ENCODE measurements around the gene AQP2.

The AQP2 gene

DNA sequence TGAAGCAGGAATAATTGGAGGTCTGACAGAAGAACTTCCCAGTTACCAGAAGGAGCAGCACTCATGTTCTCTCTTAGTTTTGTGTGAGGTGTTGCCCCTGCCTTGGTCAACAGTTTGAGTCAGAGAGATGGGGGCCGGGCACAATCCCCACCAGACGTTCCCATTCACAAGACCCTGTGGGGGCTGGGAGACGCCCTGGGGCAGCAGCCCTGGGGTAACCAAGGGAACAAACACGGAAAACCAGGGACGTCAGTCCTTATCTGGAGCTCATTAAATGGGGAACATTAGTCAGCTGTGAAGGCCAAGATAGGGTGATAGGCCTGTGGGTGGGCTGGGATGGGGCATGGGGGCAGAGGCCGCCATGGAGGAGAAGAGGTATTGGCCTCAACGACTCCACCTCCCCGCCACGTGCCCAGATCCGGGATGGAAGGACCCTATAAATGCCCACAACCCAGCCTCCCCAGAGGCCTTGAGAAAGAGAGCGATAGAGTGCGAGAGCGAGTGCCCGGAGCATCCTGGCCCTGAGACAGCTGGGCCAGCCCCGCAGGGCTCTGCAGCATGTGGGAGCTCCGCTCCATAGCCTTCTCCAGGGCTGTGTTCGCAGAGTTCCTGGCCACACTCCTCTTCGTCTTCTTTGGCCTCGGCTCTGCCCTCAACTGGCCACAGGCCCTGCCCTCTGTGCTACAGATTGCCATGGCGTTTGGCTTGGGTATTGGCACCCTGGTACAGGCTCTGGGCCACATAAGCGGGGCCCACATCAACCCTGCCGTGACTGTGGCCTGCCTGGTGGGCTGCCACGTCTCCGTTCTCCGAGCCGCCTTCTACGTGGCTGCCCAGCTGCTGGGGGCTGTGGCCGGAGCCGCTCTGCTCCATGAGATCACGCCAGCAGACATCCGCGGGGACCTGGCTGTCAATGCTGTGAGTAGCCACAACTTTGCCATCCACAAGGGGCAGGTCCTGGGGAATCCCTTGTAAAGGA is at the start of gene AQP2:
Gene AQP2, plus strand, starts transcription at position 465 of the 979 bp plus-strand sequence. Its CDS starts 94 bp downstream, at position 559.
- DNase-seq, result no peak

DNA sequence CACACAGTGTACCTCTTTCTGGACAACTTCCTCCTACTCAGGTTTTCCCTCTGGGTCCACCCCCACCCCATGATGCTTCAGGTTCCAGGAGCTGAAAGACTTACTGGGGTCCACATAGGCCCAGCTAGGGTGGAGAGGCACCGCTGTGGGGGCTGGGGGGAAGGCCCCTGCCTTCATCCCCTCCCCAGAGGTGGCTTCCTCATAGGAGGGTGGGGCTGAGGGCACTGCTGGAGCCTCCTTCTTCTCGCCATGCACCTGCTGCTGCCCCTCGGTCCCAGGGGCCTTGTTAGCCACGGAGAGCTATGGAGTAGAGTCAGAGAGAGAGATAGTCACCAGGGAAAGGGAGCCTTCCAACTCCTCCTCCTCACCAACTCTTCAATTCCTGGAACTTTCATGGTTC is 49.5 kb upstream of the AQP2 start:
- no peak for DNase-seq

DNA sequence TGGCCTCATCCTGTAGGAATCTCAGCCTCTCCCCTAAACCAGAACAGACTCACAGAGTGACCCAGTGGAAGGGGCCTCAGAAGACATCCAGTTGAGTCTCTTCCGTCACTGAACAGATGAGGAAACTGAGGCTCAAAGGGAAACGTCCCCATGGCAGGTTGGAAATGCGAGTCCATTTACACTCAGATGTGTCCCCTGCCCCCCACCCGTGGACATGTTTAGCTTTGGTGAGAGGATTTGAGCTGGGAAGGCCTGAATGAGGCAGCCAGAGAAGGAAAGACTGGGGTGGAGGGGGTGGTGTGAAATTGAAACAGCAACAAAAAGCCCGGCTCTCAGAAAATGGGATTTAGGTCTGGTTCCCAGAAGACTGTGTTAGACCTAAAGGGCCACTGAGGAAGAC is 48.6 kb upstream of the AQP2 start:
- no peak for DNase-seq

DNA sequence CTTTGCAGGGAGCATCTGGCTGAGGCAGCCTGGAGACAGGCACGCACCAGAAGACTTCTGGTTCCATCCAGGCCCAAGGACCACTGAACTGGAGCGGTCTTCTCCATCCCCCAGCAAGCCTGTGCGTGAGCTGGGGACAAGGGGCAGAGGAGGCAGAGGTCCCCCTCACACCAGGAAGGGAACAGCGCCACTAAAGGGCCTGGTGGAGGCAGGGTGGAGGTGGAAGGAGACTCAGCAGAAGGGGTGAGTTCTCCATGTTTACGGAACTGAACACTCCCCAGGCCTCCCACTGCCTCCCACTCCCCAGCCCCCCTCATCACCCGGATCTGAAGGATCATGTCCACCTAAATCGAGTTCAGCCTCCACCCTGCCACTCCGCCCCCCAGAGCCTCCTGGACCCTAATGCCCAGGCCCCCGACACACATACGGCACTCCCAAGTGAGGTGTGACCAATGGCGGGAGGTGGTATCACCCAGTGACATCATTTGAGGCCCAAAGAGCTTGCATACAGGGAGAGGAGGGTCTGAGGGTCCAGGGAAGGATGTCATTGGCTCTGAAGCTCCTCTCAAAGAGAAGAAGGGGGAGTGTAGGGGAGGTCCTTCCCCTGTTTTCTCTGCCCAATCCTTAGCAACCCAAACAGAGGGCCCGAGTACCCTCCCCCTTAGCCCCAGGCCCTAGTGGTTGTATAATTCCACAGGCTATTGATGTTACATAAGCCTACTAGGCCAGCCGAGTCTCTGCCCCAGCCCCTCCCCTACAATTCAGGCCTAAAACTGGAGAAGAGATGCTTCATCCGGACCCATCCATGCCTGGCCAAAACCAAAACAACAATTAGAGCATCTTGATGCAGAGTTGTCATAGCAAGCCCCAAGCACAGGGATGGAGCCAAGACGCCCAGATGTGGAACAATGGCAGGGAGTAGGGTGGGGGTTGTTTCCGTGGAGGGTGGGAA is 47.9 kb upstream of the AQP2 start:
- DNase-seq, result no peak

DNA sequence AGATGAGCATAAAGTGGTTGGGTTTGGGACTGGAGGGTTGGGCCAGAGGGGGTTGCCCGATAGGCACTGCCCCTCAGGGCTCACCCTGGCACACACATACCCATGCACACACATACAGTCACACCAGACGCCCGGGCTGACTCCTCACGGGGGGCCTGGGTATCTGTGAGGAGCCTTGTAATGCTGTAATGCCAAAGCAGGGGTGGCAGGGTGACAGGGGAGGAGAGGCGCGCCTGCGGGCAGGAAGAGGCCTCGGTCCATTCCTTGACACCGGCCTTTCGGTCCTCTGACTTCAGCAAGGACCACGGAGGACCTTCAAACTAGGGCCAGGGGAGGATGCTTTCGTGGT is 47.2 kb upstream of the AQP2 start:
- DNase-seq, result no peak

GRCh38 chr12:49903700-49904423 is 46.7 kb upstream of the AQP2 start, which contains the start of gene FAIM2:
Gene FAIM2, minus strand, starts transcription at chr12:49903900. Its CDS starts 108 bp downstream, at chr12:49903792.
- no peak for DNase-seq

GRCh38 chr12:49904601-49905000 is 45.9 kb upstream of the AQP2 start:
- no peak for DNase-seq

GRCh38 chr12:49905718-49906314 is 44.7 kb upstream of the AQP2 start:
- DNase-seq, result no peak

GRCh38 chr12:49907352-49907751 is 43.2 kb upstream of the AQP2 start:
- no peak for DNase-seq

DNA sequence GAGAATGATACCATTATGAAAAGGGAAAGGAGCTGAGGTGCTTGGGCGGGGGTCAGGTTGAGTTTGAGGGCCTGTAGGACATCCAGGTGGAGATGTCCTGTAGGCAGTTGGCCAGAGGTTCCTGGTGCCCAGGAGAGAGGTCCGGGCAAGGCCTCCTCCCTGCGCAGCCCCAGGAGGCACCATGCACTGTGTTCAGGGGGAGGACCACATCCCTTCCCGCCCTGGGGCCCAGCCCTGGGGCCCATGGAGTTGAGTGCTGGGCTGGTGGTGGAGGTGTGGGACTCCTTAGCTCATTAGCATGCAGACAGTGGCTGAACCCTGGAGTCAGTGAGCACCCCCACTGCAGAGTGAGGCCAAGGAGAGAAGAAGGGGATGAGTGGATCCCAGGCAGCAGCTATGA is 41.2 kb upstream of the AQP2 start:
- DNase-seq, result no peak

DNA sequence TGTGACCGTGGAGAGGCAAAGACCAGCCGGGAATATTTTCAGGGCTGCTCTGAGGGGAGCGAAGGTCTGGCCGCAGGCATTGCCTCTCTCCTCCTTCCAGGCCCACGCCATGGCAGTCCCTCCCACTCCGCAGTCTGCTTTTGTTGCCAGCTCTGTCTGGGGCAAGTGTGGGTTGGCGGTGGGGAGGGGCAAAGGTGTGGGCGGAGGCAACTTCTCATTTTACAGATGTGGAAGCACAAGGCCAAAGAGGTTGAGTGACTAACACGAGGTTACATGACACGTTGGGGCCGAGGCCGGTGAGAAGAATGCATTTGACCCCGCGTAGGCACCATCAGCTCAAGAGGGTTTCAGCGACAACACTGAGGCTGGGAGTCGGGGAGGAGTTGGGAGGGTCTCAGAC is 40.7 kb upstream of the AQP2 start:
- DNase-seq, result no peak

- DNase-seq, result no peak
Observed at GRCh38 chr12:49910331-49911212, 40.0 kb upstream of the AQP2 start.

GRCh38 chr12:49911213-49911605 is 39.3 kb upstream of the AQP2 start:
- DNase-seq, result no peak

GRCh38 chr12:49912345-49913255 is 37.9 kb upstream of the AQP2 start:
- no peak for DNase-seq

DNA sequence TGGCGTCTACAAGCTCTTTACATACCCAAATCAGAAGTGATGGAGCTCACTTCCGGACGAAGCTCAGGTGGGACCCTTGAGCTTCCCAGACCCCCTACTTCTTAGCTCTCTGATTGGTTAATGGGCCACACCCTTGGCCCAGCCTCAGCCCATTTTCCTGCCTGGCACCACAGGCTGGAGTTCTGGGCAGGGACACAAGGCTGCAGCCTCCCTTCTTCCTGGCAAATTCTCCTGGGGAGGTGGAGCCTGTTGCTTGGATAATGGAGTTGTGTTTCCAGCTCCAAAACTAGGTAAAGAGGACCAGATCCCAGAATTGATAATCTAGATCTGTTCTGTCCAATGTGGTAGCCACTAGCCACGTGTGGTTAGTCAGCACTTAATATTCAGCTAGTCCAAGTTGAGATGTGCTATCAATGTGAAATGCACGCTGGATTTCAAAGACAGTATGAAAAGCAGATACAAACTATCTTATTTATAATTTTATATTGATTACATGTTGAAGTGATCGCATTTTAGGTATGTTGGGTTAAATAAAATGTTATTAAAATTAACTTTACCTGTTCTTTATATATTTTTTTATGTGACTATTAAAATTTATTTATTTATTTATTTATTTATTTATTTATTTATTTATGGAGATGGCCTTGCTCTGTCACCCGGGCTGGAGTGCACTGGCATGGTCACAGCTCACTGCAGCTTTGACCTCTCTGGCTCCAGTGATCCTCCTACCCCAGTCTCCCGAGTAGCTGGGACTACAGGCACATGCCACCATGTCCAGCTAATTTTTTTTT is 34.2 kb upstream of the AQP2 start:
- DNase-seq, result no peak

- no peak for DNase-seq
Observed at GRCh38 chr12:49917166-49917787, 33.3 kb upstream of the AQP2 start.

- no peak for DNase-seq
Observed at GRCh38 chr12:49917788-49918173, 32.8 kb upstream of the AQP2 start.

DNA sequence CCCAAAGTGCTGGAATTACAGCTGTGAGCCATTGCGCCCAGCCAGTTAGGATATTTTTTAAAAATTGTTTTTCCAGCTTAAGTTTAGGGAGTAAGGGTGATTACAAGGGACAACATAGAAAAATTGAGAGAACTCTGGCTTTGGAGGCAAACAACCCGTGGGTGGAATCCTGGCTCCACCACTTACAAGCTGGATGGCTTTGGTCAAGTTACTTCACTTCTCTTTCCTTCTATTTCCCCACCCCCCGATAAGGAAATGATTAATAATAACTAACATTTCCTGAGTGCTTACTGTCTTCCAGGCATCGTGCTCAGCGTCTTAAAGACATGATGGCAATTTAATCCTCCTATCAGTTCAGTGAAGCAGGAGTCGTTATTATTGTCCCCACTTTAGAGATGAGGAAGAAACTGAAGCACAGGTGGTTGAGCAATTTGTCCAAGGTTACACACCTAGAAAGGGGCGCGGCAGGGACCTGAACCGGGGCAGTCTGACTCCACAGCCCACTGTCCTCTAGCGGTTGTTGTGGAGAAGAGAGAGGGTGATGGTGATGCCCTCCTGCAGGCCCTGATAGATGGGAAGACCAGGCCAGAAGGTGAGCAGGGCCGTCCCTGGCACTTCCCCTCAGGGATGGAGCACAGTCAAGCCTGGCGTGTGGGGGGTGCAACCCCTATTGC is 30.2 kb upstream of the AQP2 start:
- no peak for DNase-seq

All from hematopoietic multipotent progenitor cell treated with erythropoietin and hydrocortisone succinate and interleukin-3 and kit ligand, for 8 days (in vitro differentiated cells).